GM23248 (cell line): ENCODE data around the gene MYADML2. TPM values are rescaled to one million over a fixed set of nuclear protein-coding genes. Genes with fewer than 3 reads are reported as not detected.

Experiments used
- DNase-seq: peaks from one replicate; pipeline ENCODE4 v3.0.0-alpha.2; 2015
- H2AFZ ChIP-seq: fragments of 200-600 bp; sonication (generic); 2 replicates; pipeline ENCODE4 v1.6.1; 2016; ENCODE audit warnings: antibody characterized with exemption
- H3F3A ChIP-seq: fragments of 200-600 bp; sonication (generic); 2 replicates; pipeline ENCODE4 v1.6.1; 2016; ENCODE audit warnings: mild to moderate bottlenecking, antibody characterized with exemption, mixed run types; ENCODE audit not compliant: insufficient read depth
- H3K27ac ChIP-seq: fragments of 200-600 bp; sonication (generic); 2 replicates; pipeline ENCODE4 v1.5.1; 2016; ENCODE audit warnings: mild to moderate bottlenecking
- H3K27me3 ChIP-seq: fragments of 200-600 bp; sonication (generic); replicated peaks from 2 replicates; pipeline ENCODE4 v1.6.1; 2016; ENCODE audit warnings: mild to moderate bottlenecking; ENCODE audit not compliant: insufficient read depth
- H3K36me3 ChIP-seq: fragments of 200-600 bp; sonication (generic); 2 replicates; pipeline ENCODE4 v1.6.1; 2016; ENCODE audit warnings: low read depth, mild to moderate bottlenecking
- H3K4me1 ChIP-seq: fragments of 200-600 bp; sonication (generic); 2 replicates; pipeline ENCODE4 v1.6.1; 2016; ENCODE audit warnings: mild to moderate bottlenecking; ENCODE audit not compliant: insufficient read depth
- H3K4me2 ChIP-seq: fragments of 200-600 bp; sonication (generic); one replicate; pipeline ENCODE4 v1.6.1; 2016; ENCODE audit warnings: mild to moderate bottlenecking; ENCODE audit not compliant: unreplicated experiment
- H3K4me3 ChIP-seq: fragments of 200-600 bp; sonication (generic); 2 replicates; pipeline ENCODE4 v1.5.1; 2016; ENCODE audit warnings: mild to moderate bottlenecking
- H3K79me2 ChIP-seq: fragments of 200-600 bp; sonication (generic); 2 replicates; pipeline ENCODE4 v1.6.1; 2016; ENCODE audit warnings: mild to moderate bottlenecking; ENCODE audit not compliant: insufficient read depth
- H3K9ac ChIP-seq: fragments of 200-600 bp; sonication (generic); 2 replicates; pipeline ENCODE4 v1.6.1; 2016; ENCODE audit warnings: mild to moderate bottlenecking
- H3K9me2 ChIP-seq: fragments of 200-600 bp; sonication (generic); 2 replicates; pipeline ENCODE4 v1.6.1; 2016; ENCODE audit warnings: mixed run types, mild to moderate bottlenecking, moderate library complexity; ENCODE audit not compliant: insufficient read depth
- H3K9me3 ChIP-seq: fragments of 200-600 bp; sonication (generic); one replicate; pipeline ENCODE4 v1.6.1; 2017; ENCODE audit warnings: low read depth
- H4K20me1 ChIP-seq: fragments of 200-600 bp; sonication (generic); 2 replicates; pipeline ENCODE4 v1.6.0; 2016; ENCODE audit not compliant: insufficient read depth
- EZH2 ChIP-seq: fragments of 200-600 bp; sonication (generic); IDR thresholded peaks from 2 replicates; pipeline ENCODE4 v1.6.1; 2018; ENCODE audit warnings: antibody characterized with exemption, mild to moderate bottlenecking; ENCODE audit not compliant: insufficient read depth, poor library complexity, severe bottlenecking
- EZH2phosphoT487 ChIP-seq: fragments of 200-600 bp; sonication (generic); IDR thresholded peaks from 2 replicates; pipeline ENCODE4 v1.6.1; 2018; ENCODE audit warnings: antibody characterized with exemption, moderate library complexity, mild to moderate bottlenecking, low read depth; ENCODE audit not compliant: insufficient read depth
- WGBS, 2 experiments: methylation state at CpG; one replicate each; pipeline ENCODE4 v1.1.6; 2015 to 2017; ENCODE audit warnings: low lambda C conversion rate in 2 of 2, low coverage in 1 of 2; ENCODE audit errors: missing lambda C conversion rate in 2 of 2; 5-methylcytosine and 5-hydroxymethylcytosine counted together
- in situ Hi-C: fragments of 300-500 bp; cut with MboI; formaldehyde crosslinking; loops from 2 replicates; pipeline ENCODE4 v1.15.0; 2020
- polyA plus RNA-seq: library from polyadenylated mRNA; unstranded; fragments of >200 nt; fragmentation: Nextera tagmentation; extraction: Ambion mirVana; gene quantifications from 2 replicates; pipeline ENCODE4 v1.2.1, GENCODE V29; 2016
- total RNA-seq: library from RNA; depleted of rRNA; stranded (reverse); fragments of >200 nt; shearing (Covaris generic); gene quantifications from 2 replicates; pipeline ENCODE4 v1.2.3, GENCODE V29; 2014

MYADML2 gene
- total and polyA plus RNA-seq, 2 experiments from 2014 or later: not detected

DNA sequence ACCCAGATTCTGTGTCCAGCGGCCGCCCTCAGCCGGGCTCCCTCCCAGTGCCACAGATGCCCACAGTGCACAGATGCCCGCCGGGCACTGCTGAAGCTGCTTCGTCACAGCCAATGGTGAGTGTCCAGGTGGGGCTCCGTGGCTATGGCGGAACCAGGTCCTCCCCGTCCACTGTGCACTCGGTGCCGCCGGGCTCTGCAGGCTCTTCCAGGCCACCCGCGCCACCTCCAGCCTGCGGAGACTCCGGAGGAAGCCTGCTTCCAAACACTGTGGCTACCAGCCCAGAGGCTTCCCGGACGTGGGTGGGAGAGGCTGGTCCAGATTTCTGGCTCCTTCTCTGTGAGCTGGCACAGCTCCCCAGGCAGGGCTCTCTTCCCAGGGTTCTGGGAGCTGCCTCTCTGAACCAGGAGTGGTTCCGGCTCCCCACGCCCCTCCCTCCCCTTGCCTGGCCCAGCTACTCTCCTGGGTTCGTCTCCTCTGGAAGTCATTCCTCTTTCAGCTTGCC, 7.1 kb downstream of the MYADML2 start:
- Histone ChIP-seq H2AFZ (peak overlapping the region; percentile 59), H3K9ac (no peak overlapping the region), H3K4me3 (no peak overlapping the region), H3K79me2 (peaks cover 16% of the 10 kb centered on the region), H4K20me1 (no peaks in the 10 kb centered on the region), H3K36me3 (no peaks in the 10 kb centered on the region), H3K4me2 (peak overlapping the region; percentile 29), H3K9me2 (no peaks in the 10 kb centered on the region), H3K9me3 (no peaks in the 10 kb centered on the region), H3K27me3 (no peaks in the 10 kb centered on the region), H3F3A (no peaks in the 10 kb centered on the region), H3K4me1 (0 out of 2 replicates have a peak, but pooled peaks cover 7% of the 10 kb centered on the region), H3K27ac (no peak overlapping the region)
- peak; percentile 75 for DNase-seq
- 17 to 26% methylated on average over 21 of the region's 21 CpGs for WGBS, 2 experiments
- TF ChIP-seq EZH2: no peak
- TF ChIP-seq EZH2phosphoT487: no peak
- in situ Hi-C loops: no loop called here

DNA sequence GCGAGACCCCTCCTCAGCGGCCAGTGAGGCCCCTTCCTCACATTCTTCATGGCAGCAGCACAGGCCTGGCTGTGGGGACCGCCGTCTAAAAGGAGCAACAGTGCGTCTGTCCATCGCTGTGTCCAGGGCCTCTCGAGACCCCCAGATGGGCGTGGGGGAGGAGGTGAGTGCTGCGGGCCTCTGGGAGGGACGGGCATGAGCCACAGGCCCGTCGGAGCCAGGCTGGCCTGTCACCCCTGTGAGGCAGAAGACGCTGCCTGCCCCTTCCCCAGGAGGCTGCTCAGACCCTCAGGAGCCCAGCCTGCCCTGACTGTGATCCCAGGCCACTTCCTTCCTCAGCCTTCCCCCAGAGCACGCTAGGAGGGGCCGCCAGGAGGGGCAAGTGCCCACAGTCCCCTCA, 7.8 kb downstream of the MYADML2 start:
- Histone ChIP-seq H3K4me2 (no peak overlapping the region), H3K27me3 (no peaks in the 10 kb centered on the region), H3F3A (no peaks in the 10 kb centered on the region), H2AFZ (no peak overlapping the region), H3K9me3 (no peaks in the 10 kb centered on the region), H3K9ac (no peak overlapping the region), H3K4me1 (0 out of 2 replicates have a peak, but pooled peaks cover 7% of the 10 kb centered on the region), H4K20me1 (no peaks in the 10 kb centered on the region), H3K36me3 (no peaks in the 10 kb centered on the region), H3K79me2 (peaks cover 16% of the 10 kb centered on the region), H3K4me3 (no peak overlapping the region), H3K27ac (no peak overlapping the region), H3K9me2 (no peaks in the 10 kb centered on the region)
- no peak for DNase-seq
- in situ Hi-C loops: no loop called here
- TF ChIP-seq EZH2 (no peak), EZH2phosphoT487 (no peak)
- 87 to 88% methylated on average over 15 of the region's 15 CpGs for WGBS, 2 experiments

DNA sequence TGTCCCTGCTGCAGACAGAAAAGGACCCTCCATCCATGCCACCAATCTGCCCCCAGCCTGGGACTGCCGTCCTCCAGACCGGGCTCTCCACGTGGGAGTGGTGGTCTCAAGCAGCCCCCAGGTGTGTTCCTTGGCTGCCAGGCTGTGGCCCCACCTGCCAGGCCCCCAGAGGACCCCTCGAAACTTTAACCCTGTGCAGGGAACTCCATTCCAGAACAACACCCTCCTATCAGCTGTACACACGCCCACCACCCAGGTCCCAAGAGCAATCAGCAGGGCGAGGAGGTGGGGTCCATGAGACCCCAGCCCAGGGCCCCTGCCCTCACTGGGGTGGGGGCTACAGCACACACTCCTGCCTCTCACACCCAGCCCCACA, 11.3 kb downstream of the MYADML2 start:
- Histone ChIP-seq H2AFZ (no peak overlapping the region), H3K4me2 (peak overlapping the region; percentile 82), H3K36me3 (no peaks in the 10 kb centered on the region), H3K9me2 (no peaks in the 10 kb centered on the region), H3K79me2 (peaks cover 16% of the 10 kb centered on the region), H4K20me1 (no peaks in the 10 kb centered on the region), H3K4me1 (0 out of 2 replicates have a peak, but pooled peaks cover 7% of the 10 kb centered on the region), H3K9me3 (no peaks in the 10 kb centered on the region), H3K4me3 (peak overlapping the region; percentile 86), H3F3A (no peaks in the 10 kb centered on the region), H3K27me3 (no peaks in the 10 kb centered on the region), H3K9ac (peak overlapping the region; percentile 28; the same call in 1 of the 2 replicates), H3K27ac (no peak overlapping the region)
- no peak for DNase-seq
- TF ChIP-seq EZH2 (no peak), EZH2phosphoT487 (no peak)
- in situ Hi-C loops: no loop called here
- WGBS, 2 experiments: 89 to 95% methylated on average over 5 to 6 of the region's 6 CpGs

DNA sequence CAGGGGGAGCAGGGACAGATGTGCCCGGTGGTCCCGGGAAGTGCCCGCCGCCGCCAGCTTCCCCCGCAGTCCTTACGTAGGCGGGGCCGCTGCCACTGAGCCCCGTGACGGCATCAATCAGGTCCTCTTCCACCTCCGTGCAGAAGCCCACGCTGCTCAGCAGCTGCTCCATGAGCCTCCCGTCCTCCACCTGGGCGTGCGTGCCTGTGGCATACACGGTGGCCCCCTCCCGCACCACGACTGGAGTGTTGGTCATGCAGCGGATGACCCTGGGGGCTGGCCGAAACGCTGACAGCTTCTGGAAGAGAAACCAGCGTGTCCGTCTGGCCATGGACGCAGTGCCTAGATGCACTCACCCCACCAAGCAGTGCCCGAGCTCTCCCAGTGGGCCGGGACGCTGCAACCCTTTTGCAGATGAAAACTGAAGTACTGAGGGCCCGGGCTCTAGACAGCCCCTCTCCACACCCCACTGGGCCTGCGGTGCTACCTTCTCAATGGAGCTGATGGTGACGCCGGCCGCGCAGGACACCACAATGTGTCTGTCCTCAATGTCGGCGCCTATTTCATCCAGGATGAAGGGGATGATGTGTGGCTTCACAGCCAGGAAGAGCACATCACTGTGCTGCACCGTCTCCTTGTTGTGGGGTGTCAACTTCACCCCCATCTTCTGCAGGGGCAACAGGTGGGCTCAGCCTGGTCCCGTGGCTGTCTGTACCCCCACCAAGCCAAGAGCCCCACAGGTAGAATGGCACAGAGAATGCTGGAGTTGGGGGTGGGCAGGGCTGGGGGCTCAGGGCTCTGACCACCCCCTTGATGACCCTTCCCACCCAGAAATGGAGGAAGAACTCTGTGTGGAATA, 12.0 kb downstream of the MYADML2 start:
- no peaks in the 10 kb centered on the region for H3K9me2 ChIP-seq
- 0 out of 2 replicates have a peak, but pooled peaks cover 7% of the 10 kb centered on the region for H3K4me1 ChIP-seq
- TF ChIP-seq EZH2phosphoT487: no peak
- no peak for TF ChIP-seq EZH2
- H3K27me3 ChIP-seq: no peaks in the 10 kb centered on the region
- no peak overlapping the region for H2AFZ ChIP-seq
- no peaks in the 10 kb centered on the region for H4K20me1 ChIP-seq
- H3F3A ChIP-seq: no peaks in the 10 kb centered on the region
- no peaks in the 10 kb centered on the region for H3K9me3 ChIP-seq
- 0 out of 2 replicates have a peak overlapping the region, but pooled peaks have one; percentile 86 for H3K4me3 ChIP-seq
- in situ Hi-C loops: no loop called here
- H3K27ac ChIP-seq: no peak overlapping the region
- WGBS, 2 experiments: 87 to 91% methylated on average over 31 to 38 of the region's 38 CpGs
- no peaks in the 10 kb centered on the region for H3K36me3 ChIP-seq
- no peak for DNase-seq
- no peak overlapping the region for H3K4me2 ChIP-seq
- H3K79me2 ChIP-seq: peaks cover 16% of the 10 kb centered on the region
- H3K9ac ChIP-seq: no peak overlapping the region
